Thyroid gland (tissue), 4 donors: ENCODE data around the gene CISH.

Source experiments
- POLR2A ChIP-seq, 2 donors: fragments of 450-650 bp; IDR thresholded peaks; one replicate each; pipeline ENCODE4 v1.6.1; 2017; ENCODE audit warnings: antibody characterized with exemption in 2 of 2, mild to moderate bottlenecking in 2 of 2, moderate library complexity in 1 of 2
- TF ChIP-seq, protein P1 (sequence below), 6 experiments: fragments of 200-600 bp in 3 of 6; fragments of 450-650 bp in 3 of 6; sonication (generic) in 3 of 6; IDR thresholded peaks; one replicate each; pipeline ENCODE4 v1.5.1; 2016 to 2019; ENCODE audit warnings: antibody characterized with exemption in 6 of 6, mild to moderate bottlenecking in 2 of 6, inconsistent platforms in 1 of 6, moderate library complexity in 1 of 6

DNA sequence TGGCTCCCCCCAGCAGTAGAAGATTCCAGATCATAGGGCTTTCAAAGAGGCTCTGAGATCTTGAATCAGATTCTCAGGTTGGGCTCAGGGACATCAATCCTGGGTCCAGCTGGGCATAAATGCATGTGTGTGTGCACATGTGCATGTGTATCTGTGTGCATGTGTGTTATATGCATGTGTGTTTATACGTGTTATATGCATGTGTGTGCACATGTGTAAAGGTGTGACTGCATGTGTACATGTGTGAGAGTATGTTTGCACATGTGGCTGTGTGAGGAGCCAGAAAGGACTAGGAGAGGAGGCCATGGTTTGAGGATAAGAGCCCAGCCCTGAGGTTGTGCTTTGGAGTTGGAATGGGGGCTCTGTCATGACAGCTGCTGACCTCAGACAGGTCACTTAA, 3.6 kb upstream of the CISH start:
- TF ChIP-seq, protein P1, sequence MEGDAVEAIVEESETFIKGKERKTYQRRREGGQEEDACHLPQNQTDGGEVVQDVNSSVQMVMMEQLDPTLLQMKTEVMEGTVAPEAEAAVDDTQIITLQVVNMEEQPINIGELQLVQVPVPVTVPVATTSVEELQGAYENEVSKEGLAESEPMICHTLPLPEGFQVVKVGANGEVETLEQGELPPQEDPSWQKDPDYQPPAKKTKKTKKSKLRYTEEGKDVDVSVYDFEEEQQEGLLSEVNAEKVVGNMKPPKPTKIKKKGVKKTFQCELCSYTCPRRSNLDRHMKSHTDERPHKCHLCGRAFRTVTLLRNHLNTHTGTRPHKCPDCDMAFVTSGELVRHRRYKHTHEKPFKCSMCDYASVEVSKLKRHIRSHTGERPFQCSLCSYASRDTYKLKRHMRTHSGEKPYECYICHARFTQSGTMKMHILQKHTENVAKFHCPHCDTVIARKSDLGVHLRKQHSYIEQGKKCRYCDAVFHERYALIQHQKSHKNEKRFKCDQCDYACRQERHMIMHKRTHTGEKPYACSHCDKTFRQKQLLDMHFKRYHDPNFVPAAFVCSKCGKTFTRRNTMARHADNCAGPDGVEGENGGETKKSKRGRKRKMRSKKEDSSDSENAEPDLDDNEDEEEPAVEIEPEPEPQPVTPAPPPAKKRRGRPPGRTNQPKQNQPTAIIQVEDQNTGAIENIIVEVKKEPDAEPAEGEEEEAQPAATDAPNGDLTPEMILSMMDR (IDR thresholded peaks at IDR 0.05), result no peak
- no peak for TF ChIP-seq POLR2A (IDR thresholded peaks at IDR 0.05)
